Measurements from ENCODE around the gene ABCB11. TPM values are rescaled to one million over a fixed set of nuclear protein-coding genes. Genes with fewer than 3 reads are reported as not detected.

Gene ABCB11
- total and polyA plus RNA-seq, 2 donors (not counting 1 experiment from before 2014, with no cell fraction given): not detected

GRCh38 chr2:168970711-168971233, 60.4 kb downstream of the ABCB11 start:
- Histone ChIP-seq H3K9ac (ENCODE audit: low read length) (no peak overlapping the region), H3K27ac (ENCODE audit: low read length in 2 of 2) (no peak overlapping the region), H3K79me2 (ENCODE audit: control insufficient read depth, insufficient read depth, low read length) (no peaks in the 10 kb centered on the region), H3K27me3 (replicated peaks in 1 of 4; ENCODE audit: control extremely low read depth in 1 of 4, control insufficient read depth in 3 of 4, insufficient read depth in 4 of 4, low read length in 3 of 4) (no peaks in the 10 kb centered on the region), H4K20me1 (ENCODE audit: control insufficient read depth, insufficient read depth, low read length, poor library complexity, severe bottlenecking) (no peaks in the 10 kb centered on the region), H3K36me3 (replicated peaks in 1 of 2; ENCODE audit: control extremely low read depth in 1 of 2, control insufficient read depth in 1 of 2, extremely low read depth in 1 of 2, insufficient read depth in 2 of 2, low read length in 1 of 2) (no peaks in the 10 kb centered on the region), H3K4me2 (replicated peaks; ENCODE audit: low read depth, low read length, poor library complexity, severe bottlenecking) (no peak overlapping the region), H3K4me1 (ENCODE audit: control insufficient read depth in 2 of 2, insufficient read depth in 2 of 2, low read length in 2 of 2) (no peaks in the 10 kb centered on the region), H2AFZ (ENCODE audit: insufficient read depth, low read depth, low read length, poor library complexity, severe bottlenecking) (no peak overlapping the region), H3K4me3 (ENCODE audit: control extremely low read depth in 1 of 5, extremely low read depth in 1 of 5, insufficient read depth in 1 of 5, low read depth in 2 of 5, low read length in 4 of 5) (no peak overlapping the region), H3K9me3 (ENCODE audit: control extremely low read depth in 1 of 3, control insufficient read depth in 2 of 3, insufficient read depth in 1 of 3, low read length in 2 of 3) (no peaks in the 10 kb centered on the region)
- POLR2A ChIA-PET: no interaction called here
- H3K4me3 Mint-ChIP-seq: no peak overlapping the region
- no peak overlapping the region for H3K27ac Mint-ChIP-seq
- CTCF ChIA-PET: interaction anchor here (1.1 to 2.0 kb wide), 4 partner anchors 9 to 171 kb away, joined by 3 to 10 read pairs (median 6); no protein-coding TSS in a partner anchor
- H3K4me1 Mint-ChIP-seq: no peaks in the 10 kb centered on the region
- no peaks in the 10 kb centered on the region for H3K27me3 Mint-ChIP-seq
- ATAC-seq (ENCODE audit: low read depth) (no peak), DNase-seq (no peak)
- TF ChIP-seq CTCF (IDR thresholded peaks at IDR 0.05) (no peak), EZH2 (IDR thresholded peaks at IDR 0.05; ENCODE audit: borderline replicate concordance, insufficient read depth, low read depth, low read length, poor library complexity, severe bottlenecking) (no peak)
- intact Hi-C loops (cut with micrococcal nuclease): no loop called here
- no peaks in the 10 kb centered on the region for H3K9me3 Mint-ChIP-seq (ENCODE audit: insufficient read depth)

DNA sequence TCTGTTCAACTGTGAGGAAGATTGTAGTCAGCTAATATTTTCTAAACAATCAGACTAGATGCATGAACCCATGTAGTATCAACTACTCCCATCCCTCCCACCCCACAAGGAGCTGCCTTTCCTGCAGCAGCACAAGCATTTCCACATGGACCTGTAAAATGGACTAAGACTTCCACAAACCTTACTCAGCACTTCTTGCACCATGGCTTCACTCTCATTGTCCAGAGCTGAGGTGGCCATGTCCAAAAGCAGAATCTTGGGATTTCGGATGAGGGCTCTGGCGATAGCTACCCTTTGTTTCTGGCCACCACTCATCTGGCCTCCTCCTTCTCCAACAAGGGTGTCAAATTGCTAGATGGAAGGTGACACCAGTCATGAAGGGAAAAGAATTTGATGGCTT, 61.3 kb downstream of the ABCB11 start:
- Mint-ChIP-seq H3K27ac (no peak overlapping the region), H3K4me1 (no peaks in the 10 kb centered on the region), H3K9me3 (ENCODE audit: insufficient read depth) (no peaks in the 10 kb centered on the region), H3K4me3 (no peak overlapping the region), H3K27me3 (no peaks in the 10 kb centered on the region)
- Histone ChIP-seq H3K9me3 (ENCODE audit: control extremely low read depth in 1 of 3, control insufficient read depth in 2 of 3, insufficient read depth in 1 of 3, low read length in 2 of 3) (no peaks in the 10 kb centered on the region), H4K20me1 (ENCODE audit: control insufficient read depth, insufficient read depth, low read length, poor library complexity, severe bottlenecking) (no peaks in the 10 kb centered on the region), H3K4me3 (ENCODE audit: control extremely low read depth in 1 of 5, extremely low read depth in 1 of 5, insufficient read depth in 1 of 5, low read depth in 2 of 5, low read length in 4 of 5) (no peak overlapping the region), H3K79me2 (ENCODE audit: control insufficient read depth, insufficient read depth, low read length) (no peaks in the 10 kb centered on the region), H3K4me1 (ENCODE audit: control insufficient read depth in 2 of 2, insufficient read depth in 2 of 2, low read length in 2 of 2) (no peaks in the 10 kb centered on the region), H3K4me2 (replicated peaks; ENCODE audit: low read depth, low read length, poor library complexity, severe bottlenecking) (no peak overlapping the region), H3K27me3 (replicated peaks in 1 of 4; ENCODE audit: control extremely low read depth in 1 of 4, control insufficient read depth in 3 of 4, insufficient read depth in 4 of 4, low read length in 3 of 4) (no peaks in the 10 kb centered on the region), H3K9ac (ENCODE audit: low read length) (no peak overlapping the region), H3K27ac (ENCODE audit: low read length in 2 of 2) (no peak overlapping the region), H2AFZ (ENCODE audit: insufficient read depth, low read depth, low read length, poor library complexity, severe bottlenecking) (no peak overlapping the region), H3K36me3 (replicated peaks in 1 of 2; ENCODE audit: control extremely low read depth in 1 of 2, control insufficient read depth in 1 of 2, extremely low read depth in 1 of 2, insufficient read depth in 2 of 2, low read length in 1 of 2) (no peaks in the 10 kb centered on the region)
- TF ChIP-seq CTCF (IDR thresholded peaks at IDR 0.05) (no peak), EZH2 (IDR thresholded peaks at IDR 0.05; ENCODE audit: borderline replicate concordance, insufficient read depth, low read depth, low read length, poor library complexity, severe bottlenecking) (no peak)
- DNase-seq (no peak), ATAC-seq (ENCODE audit: low read depth) (no peak)
- no CpG with 5 or more reads among the region's 2 CpGs for WGBS (ENCODE audit: insufficient coverage)
- intact Hi-C loops (cut with micrococcal nuclease): no loop called here
- ChIA-PET POLR2A (no interaction called here), CTCF (interaction anchor here (1.1 to 2.0 kb wide), 3 partner anchors 8 to 11 kb away, joined by 3 to 10 read pairs (median 8); no protein-coding TSS in a partner anchor)
